Stimulated activated CD4-positive, alpha-beta T cell treated with anti-CD3 and anti-CD28 coated beads, Interleukin-15, amount 100 ng/mL, for 1 hour (primary cell): ENCODE measurements around the gene NAV1.

Source experiments
- DNase-seq, 2 donors: peaks; one replicate each; pipeline ENCODE4 v3.0.0-alpha.2; 2020; ENCODE audit warnings: low read depth in 1 of 2, low spot score in 1 of 2

The NAV1 gene

DNA sequence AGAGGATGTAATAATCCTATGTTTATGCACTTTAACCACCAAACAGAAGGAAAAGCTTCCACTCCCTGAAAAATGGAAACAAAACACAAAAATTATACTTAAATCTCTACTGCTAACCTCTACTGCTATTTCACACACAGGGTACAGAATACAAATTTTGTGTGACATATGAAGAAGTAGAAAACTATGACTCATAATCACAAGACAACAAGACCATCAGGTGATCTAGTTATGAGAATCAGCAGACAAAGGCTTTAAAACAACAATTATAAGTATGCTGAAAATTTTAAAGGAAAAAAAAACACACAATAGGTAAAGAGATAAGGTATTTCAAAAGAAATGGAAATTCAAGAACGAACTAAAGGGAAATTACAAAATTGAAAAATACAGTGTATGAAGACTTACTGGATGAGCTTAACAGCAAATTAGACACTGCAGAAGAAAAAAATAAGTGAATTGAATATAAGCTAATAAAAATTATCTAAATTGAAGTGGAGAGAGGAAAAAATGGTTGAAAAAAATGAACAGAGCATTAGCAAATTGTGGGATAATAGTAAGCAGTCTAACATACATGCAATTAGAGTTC, 13.6 kb upstream of the NAV1 start:
- DNase-seq, result no peak

DNA sequence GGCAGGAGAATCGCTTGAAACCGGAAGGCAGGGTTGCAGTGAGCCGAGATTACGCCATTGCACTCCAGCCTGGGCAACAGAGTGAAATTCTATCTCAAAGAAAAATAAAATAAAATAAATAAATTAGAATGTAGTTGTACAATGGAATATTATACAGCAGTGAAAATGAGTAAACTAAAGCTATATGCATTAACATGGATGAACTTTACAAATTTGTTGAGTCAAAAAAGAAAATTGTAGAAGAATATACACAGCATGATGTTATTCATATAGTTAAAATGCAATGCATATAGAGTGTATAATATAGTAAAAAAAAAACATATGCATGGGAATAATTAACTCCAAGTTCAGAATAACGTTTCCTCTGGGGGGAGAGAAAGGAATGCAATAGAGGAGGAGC, 11.0 kb upstream of the NAV1 start:
- DNase-seq, result no peak

DNA sequence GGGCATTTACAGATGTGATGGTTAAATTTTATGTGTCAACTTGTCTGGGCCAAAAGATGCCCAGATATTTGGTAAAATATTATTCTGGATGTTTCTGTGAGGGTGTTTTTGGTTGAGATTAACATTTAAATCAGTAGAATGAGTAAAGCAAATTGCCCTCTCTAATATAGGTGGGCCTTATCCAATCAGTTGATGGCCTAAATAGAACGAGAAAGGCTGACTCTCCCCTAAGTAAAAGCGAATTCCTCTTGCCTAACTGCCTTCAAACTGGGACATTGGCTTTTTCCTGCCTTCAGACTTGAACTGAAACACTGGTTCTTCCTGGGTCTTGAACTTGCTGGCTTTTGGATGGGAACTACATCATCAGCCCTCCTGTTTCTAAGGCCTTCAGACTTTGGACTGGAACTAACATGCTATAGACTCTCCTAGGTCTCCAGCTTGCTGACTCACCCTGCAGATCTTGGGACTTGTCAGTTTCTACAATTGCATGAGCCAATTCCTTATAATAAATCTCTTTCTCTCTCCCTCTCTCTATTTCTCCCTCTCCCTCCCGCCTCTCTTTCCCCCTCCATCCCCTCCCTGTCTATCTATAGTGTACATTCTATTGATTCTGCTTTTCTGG, 10.2 kb upstream of the NAV1 start:
- no peak for DNase-seq

DNA sequence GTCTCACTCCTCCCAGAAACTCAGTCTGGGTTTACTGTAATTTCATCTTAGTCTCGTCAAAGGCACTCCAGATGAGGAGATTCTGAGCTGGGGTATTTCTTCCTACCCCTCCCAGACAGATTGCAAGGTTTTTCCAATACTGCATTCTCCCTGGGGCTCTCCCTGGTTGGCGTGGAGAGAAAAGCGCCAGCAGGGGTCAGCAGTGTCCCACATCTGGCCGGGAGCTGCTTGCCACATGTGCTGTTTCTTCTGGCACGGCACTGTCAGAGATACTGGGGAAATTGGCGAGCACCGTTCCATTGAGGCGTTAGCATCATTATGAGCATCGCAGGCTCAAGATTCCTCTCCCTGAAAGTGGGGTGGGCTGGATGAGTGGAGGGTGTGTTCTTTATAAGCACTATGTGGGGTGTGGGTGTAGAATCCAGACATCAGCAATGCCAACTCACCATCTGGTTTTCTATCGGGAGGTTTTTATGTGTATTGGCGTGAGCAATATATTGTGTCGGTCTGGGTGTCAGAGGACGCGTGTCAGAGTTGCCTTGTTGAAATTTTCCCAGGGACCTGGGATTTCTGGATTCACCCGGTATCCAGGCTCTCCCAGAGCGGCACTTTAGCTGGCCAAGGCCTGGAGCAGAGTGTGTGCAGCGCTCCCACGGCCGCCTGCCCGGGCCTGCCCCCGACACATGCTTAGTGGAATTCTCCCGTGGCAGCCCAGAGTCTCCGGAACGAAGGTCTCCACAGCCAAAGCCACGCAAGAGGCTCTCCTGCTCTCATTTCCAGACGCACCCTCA, 8.0 kb upstream of the NAV1 start:
- DNase-seq, result no peak

DNA sequence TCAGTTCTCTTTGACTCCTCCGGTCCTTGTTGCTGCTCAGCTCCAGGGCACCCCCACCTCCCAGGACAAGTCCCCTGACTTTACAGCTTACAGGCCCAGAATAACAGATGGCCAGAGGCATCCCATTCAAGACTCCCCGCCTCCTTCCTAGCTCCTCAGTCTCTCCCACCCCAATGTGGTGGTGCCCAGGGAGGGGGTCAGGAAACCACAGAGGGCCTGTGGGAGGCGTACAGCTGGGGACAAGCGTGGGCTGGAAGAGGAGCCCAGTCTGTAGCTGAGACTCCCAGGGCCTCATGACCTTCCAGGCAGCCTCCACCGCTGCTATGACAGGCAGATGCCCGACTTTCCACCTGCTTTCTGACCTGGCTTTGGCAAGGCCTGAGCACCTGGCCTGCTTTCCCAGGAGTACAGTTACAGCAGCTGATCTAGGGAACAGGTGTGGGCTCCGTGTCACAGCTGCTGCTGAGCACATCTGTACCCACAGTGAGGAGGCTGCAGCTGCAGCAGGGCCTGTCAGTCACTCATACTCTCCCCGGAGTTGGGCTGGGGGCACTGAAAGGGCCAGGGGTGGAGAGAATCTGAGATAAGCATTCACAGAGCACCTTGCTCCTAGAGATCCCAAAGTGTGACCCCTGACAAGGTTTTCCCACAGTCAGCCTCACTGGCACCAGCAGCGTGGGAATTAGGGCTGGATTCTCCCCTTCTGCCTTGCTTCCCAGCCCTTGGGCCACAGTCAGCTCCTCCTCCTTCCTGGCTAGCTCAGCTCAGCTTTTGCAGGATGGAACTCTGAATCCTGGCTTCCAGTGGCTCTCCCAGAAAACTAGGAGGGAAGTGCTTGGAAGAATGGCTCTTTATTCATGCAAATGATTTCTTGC, 7.1 kb upstream of the NAV1 start:
- DNase-seq, result no peak

DNA sequence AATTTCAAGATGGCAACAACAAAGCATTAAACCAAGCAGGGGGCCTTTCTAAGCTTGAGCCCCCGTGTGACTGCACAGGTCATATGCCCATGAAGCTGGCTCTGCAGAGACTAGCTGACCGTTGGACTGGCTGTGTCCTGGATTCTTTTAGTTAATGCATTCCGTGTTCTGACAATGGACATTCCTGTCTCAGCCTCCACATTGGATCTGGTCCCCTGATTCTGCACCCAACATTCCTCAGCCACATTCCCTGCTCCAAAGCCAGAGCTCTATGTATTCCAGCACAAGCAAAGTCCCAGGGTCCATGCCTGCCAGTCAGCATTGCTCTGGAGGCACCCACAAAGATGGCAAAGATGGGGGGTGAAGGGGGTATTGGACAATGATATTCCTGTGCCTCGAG, 5.1 kb upstream of the NAV1 start:
- no peak for DNase-seq

DNA sequence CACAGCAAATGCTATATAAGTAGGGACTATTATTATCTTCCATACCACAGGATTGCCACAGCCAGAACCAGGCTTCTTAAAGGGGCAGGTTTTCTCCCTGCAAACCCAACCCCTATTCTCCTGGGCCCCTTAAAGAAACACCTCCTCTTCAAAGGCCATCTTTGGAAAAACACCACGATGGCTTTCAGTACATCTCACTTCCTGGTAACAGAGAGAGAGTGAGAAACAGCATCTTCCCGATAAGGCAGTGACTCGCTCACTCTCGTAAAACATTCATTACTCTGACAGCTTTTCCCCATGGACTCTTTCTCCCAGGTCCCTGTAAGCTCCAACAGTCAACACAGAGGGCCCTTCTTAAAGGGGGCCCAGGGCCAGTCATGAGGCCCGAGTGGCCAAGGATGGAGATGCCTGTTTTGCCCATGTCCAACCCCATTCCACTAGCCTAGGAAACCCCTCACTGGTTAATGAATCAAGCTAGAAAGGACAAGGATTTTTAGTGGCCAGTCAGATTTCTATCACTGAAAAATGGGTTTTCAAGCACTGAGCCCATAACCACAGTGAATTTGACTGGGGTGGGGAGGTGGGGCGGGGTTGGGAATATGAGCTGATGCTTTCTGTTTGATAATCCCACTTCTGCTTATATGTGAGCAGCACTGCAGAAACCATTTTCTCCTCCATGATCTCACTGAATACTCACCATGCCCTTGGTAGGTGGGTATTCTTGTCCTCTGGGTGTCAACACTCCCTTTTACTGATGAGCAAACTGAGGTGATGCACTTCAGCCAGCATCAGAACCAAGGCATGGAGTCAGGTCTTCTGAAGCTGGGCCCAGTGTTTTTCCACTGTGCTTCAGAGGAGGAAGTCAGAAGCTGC, 3.6 kb upstream of the NAV1 start:
- no peak for DNase-seq

DNA sequence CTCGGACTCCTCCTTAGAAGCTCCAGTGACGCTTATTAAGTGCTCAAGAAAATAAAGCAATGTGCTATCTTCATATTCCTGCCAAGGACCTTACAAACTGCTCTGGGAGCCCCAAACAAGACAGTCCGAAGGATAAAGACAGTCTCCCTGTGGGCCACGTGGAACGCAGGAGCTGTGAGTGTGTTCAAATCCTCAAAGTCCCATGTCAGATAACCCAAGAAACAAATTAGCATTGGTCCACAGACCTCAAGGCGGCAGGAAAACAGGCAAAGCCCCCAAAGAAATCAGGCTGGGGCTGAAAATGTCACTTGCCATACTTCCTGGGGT, 3.0 kb upstream of the NAV1 start:
- DNase-seq, result no peak

DNA sequence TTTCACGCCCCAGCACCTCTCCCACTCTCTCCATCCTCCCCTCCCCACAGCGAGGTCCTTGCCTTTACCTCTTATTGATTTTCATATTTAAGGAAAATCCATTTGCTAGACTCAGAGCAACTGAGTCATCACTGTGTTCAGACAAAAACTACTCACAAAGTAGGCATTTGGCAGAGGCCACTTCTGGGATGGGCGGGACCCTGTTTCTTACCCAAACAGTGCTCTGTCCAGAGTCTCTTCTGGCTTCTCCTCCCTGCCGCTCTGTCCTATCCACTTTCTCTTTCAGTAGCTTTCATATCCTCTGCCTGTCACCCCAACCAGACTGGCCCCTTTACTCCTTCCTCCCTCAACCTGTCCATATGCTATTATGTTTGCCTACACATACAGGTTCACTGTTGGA, 2.4 kb upstream of the NAV1 start:
- DNase-seq, result no peak

DNA sequence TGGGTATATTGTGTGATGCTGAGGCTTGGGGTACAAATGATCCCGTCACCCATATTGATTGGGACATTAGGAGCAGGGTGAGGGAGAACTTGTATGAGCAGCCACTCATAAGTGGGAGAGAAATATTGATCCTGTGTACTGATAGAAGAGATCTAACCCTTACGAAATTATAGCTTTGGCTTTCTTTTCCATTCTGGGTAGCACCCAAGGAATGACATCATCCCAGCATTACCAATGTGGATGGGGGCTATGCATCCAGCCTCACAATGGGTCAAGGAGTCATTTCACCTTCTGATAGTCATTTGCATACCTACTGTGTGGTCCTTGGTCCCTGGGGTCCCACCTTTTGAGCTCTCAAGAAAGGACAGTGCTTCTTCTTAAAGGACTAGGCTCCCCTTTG, 1.9 kb upstream of the NAV1 start:
- DNase-seq, result no peak

DNA sequence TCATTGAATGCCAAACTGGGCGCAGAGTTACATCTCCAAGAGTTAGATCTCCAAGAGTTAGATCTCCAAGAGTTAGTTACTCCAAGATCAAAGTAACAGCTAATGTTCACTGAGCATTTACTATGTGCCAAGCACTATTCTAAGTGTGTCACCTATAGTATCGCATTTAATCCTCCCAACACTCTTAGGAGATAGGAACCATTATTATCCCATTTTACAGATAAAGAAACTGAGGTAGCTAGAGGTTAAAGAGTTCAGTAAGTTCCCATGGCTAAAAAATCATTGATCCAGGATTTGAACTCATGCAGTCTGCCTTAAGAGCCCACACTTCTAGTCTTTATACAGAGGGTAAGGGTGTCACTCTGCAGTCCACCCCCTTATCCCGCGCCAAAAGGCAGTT, 1.5 kb upstream of the NAV1 start:
- no peak for DNase-seq

DNA sequence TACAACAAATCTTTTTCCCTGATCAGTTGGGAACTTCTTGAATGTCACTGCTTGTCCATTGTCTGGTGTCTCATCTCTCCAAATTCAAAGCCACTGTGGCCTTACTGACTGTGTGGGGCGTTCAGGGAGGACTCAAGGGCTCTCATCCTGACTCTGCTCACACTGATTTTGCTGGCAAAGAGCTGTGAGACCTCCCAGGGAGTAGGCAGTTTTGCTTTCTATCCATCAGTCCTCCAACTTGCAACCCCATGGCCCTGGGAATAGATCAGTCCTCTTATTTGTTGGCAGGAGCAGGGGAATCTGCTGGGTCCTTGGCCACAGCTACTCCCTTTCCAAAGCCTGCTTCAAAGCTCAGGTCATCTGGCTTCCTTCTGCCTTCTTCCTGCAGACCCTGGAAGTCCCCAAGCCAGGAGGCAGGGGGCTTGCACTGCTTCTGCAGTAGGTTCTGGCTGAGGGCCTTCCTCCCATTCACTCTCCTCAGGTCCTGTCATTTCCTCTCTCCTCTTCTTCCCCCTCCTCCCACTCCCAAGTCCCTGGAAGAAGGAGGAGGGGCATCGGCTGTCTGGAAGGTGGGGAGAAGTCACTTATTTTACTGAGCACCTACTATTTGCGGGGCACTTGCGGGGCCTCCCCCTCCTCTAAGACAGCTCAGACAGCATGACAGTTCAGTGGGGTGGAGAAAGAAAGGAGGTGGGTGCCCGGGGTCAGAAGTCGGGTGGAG, 876 bp upstream of the NAV1 start:
- DNase-seq, result no peak

DNA sequence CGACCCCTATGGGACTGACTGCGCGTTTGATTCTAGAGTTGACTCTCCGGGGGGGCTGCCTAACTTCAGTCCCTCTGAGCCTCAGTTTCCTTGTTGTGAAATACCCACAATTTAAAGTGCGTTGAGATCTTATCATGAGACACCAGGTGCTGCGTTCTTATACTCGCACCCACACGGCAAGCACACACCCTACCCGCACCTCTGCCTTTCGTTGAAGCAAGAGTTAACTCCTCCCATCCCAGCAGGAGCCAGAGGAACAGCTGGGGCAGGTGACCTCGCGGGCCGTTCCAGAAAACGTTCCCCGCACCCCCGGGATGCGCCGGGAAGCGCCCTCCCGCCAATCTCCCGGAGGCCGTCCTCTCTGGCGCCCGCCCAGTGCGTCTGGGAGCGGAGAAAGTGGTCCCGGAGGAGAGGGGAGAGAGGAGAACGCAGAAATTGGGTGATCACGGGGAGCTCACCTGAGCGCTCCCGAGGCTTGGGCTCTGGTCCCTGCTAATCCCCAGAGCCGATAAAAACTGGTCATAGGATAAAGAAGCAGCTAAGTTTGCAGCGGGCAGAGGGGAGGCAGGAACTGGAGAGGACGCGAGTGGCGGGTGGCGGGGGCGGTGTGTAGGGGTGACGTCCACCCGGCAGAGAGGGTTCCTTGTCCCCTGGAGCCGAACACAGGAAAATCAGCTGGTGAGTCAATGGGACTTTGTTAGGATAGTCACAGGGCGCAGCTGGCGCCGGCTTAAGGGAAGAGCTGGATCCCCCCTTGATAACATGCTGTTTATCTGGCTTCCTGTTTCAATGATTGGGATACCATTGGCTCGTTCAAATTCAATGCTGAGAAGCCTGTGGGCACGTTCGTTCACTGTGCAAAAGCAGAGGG, 869 bp downstream of the NAV1 start:
- no peak for DNase-seq

DNA sequence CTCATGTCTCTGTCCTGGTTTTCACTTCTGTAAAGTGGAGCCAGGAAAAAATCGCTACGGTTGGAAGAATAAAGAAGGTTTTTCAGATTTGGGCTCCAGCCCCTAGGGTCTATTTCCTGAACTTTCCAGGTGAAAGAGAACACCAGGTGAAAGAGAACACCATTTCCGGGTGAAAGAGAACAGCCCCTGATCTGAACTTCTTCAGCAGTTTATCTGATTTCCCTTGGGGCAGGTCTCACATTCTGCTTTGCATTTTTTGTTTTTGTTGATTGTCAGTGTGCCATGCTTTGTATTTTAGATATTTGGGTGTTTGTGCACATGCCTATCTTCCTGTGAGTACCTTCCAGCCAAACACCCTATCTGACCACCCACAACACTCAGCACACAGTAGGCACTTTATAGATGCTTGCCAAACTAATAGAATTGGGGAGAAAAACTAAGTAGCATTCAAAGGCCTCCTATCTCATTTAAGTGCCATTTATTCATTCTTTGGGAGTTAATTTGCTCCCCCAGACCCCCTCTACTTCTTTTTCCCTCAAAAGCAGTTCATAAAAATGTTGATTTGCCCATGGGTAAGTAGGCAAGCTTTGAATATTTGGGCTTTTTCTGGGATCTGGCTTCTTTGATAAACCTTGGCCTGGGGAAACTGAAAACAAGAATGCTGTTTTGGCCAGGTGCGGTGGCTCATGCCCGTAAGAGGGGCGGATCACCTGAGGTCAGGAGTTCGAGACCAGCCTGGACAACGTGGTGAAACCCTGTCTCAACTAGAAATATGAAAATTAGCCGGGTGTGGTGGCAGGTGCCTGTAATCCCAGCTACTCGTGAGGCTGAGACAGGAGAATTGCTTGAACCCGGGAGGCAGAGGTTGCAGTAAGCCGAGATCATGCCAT, 2.2 kb downstream of the NAV1 start:
- no peak for DNase-seq

DNA sequence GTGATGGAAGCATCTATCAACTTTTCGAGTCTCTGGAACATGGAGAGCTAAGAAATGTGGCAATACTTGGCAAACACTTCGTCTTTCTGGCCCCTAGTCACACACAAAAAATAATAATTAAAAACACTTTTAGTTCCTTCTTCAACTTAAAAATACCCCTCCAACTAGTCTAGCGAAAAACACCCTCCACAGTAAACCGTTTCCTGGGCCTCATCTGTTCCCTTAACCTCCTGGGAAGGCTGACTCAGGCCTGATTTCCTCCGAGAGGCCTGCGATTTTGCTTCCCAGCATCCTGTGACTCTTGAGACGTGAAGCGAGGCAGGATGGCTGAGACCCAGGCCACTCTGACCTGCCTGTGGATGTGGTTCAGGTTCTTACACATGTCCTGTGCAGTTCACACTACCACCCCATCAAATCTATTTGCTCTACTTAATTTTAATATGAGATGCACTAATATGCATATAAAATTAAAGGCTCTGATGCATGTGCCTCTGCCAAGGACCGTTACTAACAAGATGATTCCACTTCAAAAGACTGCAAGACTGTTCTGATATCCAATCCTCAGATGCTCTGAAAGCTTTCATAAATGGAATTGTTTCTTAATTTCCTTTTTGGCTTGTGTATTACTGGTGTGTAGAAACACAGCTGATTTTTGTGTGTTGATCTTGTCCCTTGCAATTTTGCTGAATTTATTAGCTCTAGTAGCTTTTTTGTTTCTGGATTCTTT, 3.5 kb downstream of the NAV1 start:
- no peak for DNase-seq

DNA sequence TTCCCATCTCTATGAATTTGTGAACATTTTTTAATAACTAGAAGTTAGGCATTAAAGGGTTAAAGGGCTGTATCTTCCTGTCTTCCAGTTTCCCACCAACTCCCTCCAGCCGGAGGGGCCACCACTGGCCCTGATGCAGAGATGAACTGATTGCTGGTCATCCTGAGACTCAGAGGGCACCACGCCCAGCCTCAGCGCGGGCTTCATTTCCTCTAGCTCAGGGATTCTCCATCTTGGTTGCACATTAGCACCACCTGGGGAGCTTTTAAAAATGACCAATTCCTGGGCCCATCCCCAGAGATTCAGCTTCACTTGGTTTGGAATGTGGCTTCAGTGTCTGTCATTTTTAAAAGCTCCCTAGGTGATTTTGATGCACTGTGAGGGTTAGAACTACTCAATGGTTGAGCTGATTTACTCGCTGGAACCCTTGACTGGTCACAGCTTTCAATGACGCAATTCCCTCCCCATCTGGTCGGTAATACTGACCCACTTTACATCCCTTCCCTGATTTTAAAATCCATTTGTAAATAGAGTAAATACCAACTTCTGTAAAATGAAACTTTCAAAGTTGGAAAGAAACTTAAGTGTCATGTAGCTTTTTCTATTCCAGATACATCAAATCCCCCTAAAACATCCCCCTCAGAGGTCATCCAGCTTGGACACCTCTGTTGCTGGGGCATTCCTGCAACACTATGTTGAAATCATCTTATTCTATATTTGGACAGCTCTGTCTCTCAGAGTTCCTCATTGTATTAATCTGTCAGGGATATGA, 5.1 kb downstream of the NAV1 start:
- DNase-seq, result no peak

DNA sequence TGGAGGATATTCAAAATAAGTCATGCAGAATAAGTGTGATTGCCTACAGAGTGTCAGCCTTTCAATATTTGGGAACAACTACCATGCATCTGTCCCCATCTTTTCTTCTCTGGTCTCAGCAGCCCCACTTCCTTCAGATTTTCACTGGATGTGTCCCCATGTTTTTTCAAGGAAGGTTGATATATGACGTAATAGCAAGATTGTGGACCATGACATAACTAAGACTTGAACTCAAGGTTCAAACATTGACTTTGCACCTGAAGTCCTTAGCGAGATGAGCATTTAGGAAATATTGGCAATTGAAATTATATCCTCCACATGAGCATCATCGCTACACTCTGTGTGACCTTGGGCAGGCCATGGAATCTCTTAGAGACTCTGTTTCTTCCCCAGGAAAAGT, 5.8 kb downstream of the NAV1 start:
- no peak for DNase-seq
